Smooth muscle cell (in vitro differentiated cells): ENCODE measurements around the gene SEC23B. TPM values are rescaled to one million over a fixed set of nuclear protein-coding genes. Genes with fewer than 3 reads are reported as not detected.

Source experiments
- DNase-seq: peaks from one replicate; lab custom pipeline; 2025; ENCODE audit not compliant: unreplicated experiment; lab: John Stamatoyannopoulos, UW
- H2AFZ ChIP-seq: fragments of 200-600 bp; sonication (generic); 2 replicates; pipeline ENCODE4 v1.6.0; 2016; ENCODE audit warnings: antibody characterized with exemption, low read depth, mild to moderate bottlenecking
- H3F3A ChIP-seq: fragments of 200-600 bp; sonication (generic); 2 replicates; pipeline ENCODE4 v1.6.0; 2017; ENCODE audit warnings: antibody characterized with exemption, low read depth
- H3K27ac ChIP-seq: fragments of 200-600 bp; sonication (generic); 2 replicates; pipeline ENCODE4 v1.5.1; 2016; ENCODE audit warnings: low read depth, mild to moderate bottlenecking
- H3K27me3 ChIP-seq: fragments of 200-600 bp; sonication (generic); 2 replicates; pipeline ENCODE4 v1.6.1; 2016; ENCODE audit warnings: low read depth, mild to moderate bottlenecking
- H3K36me3 ChIP-seq: fragments of 200-600 bp; sonication (generic); 2 replicates; pipeline ENCODE4 v1.5.1; 2016; ENCODE audit warnings: low read depth
- H3K4me1 ChIP-seq: fragments of 200-600 bp; sonication (generic); 2 replicates; pipeline ENCODE4 v1.5.1; 2016; ENCODE audit warnings: low read depth
- H3K4me2 ChIP-seq: fragments of 200-600 bp; sonication (generic); 2 replicates; pipeline ENCODE4 v1.6.0; 2016; ENCODE audit warnings: mild to moderate bottlenecking
- H3K4me3 ChIP-seq: fragments of 200-600 bp; sonication (generic); 2 replicates; pipeline ENCODE4 v1.5.1; 2016; ENCODE audit warnings: mild to moderate bottlenecking
- H3K79me2 ChIP-seq: fragments of 200-600 bp; sonication (generic); 2 replicates; pipeline ENCODE4 v1.6.0; 2016; ENCODE audit warnings: low read depth, mild to moderate bottlenecking
- H3K9ac ChIP-seq: fragments of 200-600 bp; sonication (generic); 2 replicates; pipeline ENCODE4 v1.6.0; 2016; ENCODE audit warnings: low read depth
- H3K9me3 ChIP-seq: fragments of 200-600 bp; sonication (generic); replicated peaks from 2 replicates; pipeline ENCODE4 v1.5.1; 2016; ENCODE audit warnings: low read depth
- H4K20me1 ChIP-seq: fragments of 200-600 bp; sonication (generic); 2 replicates; pipeline ENCODE4 v1.6.0; 2016; ENCODE audit warnings: low read depth
- WGBS: methylation state at CpG from one replicate; pipeline ENCODE4 v1.1.7; 2016; ENCODE audit warnings: low lambda C conversion rate; 5-methylcytosine and 5-hydroxymethylcytosine counted together
- polyA plus RNA-seq: library from polyadenylated mRNA; unstranded; fragments of >200 nt; fragmentation: Nextera tagmentation; extraction: Ambion mirVana; gene quantifications from 2 replicates; pipeline ENCODE4 v1.2.1, GENCODE V29; 2016
- total RNA-seq: library from RNA; depleted of rRNA; stranded (reverse); fragments of >200 nt; gene quantifications from 2 replicates; pipeline ENCODE4 v1.2.3, GENCODE V29; 2014
- TF ChIP-seq, protein P1 (sequence below): fragments of 200-600 bp; sonication (generic); IDR thresholded peaks from 2 replicates; pipeline ENCODE4 v1.5.1; 2017; ENCODE audit warnings: borderline replicate concordance, mild to moderate bottlenecking, antibody characterized with exemption; ENCODE audit not compliant: insufficient read depth, poor library complexity, severe bottlenecking

The SEC23B gene
- total and polyA plus RNA-seq, 2 experiments from 2014 or later, result 53.9 to 55.6 TPM

DNA sequence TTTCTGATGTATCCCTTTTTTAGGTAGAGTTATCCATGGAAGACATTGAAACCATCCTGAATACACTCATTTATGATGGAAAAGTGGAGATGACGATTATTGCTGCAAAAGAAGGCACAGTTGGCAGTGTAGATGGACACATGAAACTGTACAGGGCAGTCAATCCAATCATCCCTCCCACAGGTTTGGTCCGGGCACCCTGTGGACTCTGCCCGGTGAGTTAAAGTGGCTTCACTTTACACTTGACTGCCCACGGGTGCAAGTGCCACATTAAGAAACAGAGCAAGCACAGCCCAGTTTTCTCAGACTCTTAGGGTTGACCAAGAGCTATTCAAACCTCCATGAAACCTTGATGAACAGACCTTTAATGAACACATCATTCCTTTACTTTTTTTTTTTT is 26.1 kb upstream of the SEC23B start:
- no peak overlapping the region for H3K9ac ChIP-seq
- no peaks in the 10 kb centered on the region for H3K27me3 ChIP-seq
- H2AFZ ChIP-seq, result no peak overlapping the region
- no peak overlapping the region for H3K27ac ChIP-seq
- H3K9me3 ChIP-seq, result no peaks in the 10 kb centered on the region
- no peaks in the 10 kb centered on the region for H4K20me1 ChIP-seq
- no peak overlapping the region for H3K4me3 ChIP-seq
- no peaks in the 10 kb centered on the region for H3K4me1 ChIP-seq
- no peaks in the 10 kb centered on the region for H3K79me2 ChIP-seq
- WGBS, result 95% methylated on average over 4 of the region's 4 CpGs
- TF ChIP-seq, protein P1, sequence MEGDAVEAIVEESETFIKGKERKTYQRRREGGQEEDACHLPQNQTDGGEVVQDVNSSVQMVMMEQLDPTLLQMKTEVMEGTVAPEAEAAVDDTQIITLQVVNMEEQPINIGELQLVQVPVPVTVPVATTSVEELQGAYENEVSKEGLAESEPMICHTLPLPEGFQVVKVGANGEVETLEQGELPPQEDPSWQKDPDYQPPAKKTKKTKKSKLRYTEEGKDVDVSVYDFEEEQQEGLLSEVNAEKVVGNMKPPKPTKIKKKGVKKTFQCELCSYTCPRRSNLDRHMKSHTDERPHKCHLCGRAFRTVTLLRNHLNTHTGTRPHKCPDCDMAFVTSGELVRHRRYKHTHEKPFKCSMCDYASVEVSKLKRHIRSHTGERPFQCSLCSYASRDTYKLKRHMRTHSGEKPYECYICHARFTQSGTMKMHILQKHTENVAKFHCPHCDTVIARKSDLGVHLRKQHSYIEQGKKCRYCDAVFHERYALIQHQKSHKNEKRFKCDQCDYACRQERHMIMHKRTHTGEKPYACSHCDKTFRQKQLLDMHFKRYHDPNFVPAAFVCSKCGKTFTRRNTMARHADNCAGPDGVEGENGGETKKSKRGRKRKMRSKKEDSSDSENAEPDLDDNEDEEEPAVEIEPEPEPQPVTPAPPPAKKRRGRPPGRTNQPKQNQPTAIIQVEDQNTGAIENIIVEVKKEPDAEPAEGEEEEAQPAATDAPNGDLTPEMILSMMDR, result no peak
- H3K36me3 ChIP-seq, result peaks cover 7% of the 10 kb centered on the region
- DNase-seq, result no peak
- no peak overlapping the region for H3K4me2 ChIP-seq
- no peaks in the 10 kb centered on the region for H3F3A ChIP-seq

DNA sequence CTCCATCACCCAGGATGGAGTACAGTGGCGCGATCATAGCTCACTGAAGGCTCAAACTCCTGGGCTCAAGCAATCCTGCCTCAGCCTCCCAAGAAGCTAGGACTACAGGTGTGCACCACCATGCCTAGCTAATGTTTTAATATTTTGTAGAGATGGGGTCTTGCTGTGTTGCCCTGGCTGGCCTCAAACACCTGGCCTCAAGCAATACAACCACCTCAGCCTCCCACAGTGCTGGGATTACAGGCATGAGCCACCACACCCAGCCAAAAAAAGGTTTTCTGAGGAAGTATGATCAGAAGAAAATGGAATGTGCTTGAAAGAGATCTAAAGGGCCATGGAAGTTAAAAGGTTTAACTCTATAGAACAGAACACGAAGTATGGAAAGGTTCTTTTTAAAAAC is 19.4 kb upstream of the SEC23B start:
- Histone ChIP-seq H3K27me3 (no peaks in the 10 kb centered on the region), H3K4me2 (no peak overlapping the region), H3K4me3 (no peak overlapping the region), H4K20me1 (no peaks in the 10 kb centered on the region), H2AFZ (no peak overlapping the region), H3K79me2 (no peaks in the 10 kb centered on the region), H3K9ac (no peak overlapping the region), H3K27ac (no peak overlapping the region), H3K9me3 (no peaks in the 10 kb centered on the region), H3K36me3 (peaks cover 7% of the 10 kb centered on the region), H3F3A (no peaks in the 10 kb centered on the region), H3K4me1 (no peaks in the 10 kb centered on the region)
- DNase-seq, result no peak
- 97% methylated on average over 3 of the region's 3 CpGs for WGBS
- TF ChIP-seq, protein P1, result no peak

DNA sequence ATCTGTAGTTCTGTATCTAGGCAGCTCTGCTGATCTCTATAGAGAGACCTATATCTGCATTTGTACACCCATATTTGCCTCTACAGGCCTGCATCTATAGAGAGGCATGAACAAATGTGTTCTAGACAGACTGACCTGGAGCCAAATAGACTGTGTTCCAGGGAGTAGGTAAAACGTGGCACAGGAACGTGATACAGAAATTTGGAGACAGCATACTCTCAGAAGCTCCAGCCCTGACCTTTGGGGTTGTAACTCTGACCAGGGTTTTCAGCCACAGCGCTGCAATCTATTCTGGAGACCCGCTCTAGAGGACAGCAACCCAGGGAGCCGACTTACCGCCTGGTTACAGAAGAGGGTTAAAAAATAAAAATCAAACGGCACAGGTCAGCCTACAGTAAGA is 11.7 kb upstream of the SEC23B start:
- no peak overlapping the region for H3K27ac ChIP-seq
- no peak for DNase-seq
- no peaks in the 10 kb centered on the region for H4K20me1 ChIP-seq

More for the DNA sequence above, 11.7 kb upstream of the SEC23B start:
- H3K4me2 ChIP-seq, result peak overlapping the region; percentile 92
- no peaks in the 10 kb centered on the region for H3K27me3 ChIP-seq
- H3F3A ChIP-seq, result no peaks in the 10 kb centered on the region
- 41% methylated on average over 7 of the region's 7 CpGs for WGBS
- peaks cover 8% of the 10 kb centered on the region for H3K79me2 ChIP-seq
- peak overlapping the region; percentile 98 for H3K4me3 ChIP-seq
- peak overlapping the region; percentile 99 for H2AFZ ChIP-seq
- peak overlapping the region; percentile 73 for H3K9ac ChIP-seq
- TF ChIP-seq, protein P1, result no peak
- H3K9me3 ChIP-seq, result no peaks in the 10 kb centered on the region
- no peaks in the 10 kb centered on the region for H3K36me3 ChIP-seq
- peaks cover 16% of the 10 kb centered on the region for H3K4me1 ChIP-seq
